DMS153 treated with DMSO at 0.1 percent for 48 hours (cell line): ENCODE measurements around the gene UBE2J1.
"Not testable (repeated sequence)": the region's sequence is repeated elsewhere in the genome, so short reads cannot be mapped to it uniquely, and the experiment has no call there.

Source experiments
- DNase-seq: peaks from one replicate; lab custom pipeline; 2025; ENCODE audit not compliant: unreplicated experiment; lab: John Stamatoyannopoulos, UW

UBE2J1 gene

DNA sequence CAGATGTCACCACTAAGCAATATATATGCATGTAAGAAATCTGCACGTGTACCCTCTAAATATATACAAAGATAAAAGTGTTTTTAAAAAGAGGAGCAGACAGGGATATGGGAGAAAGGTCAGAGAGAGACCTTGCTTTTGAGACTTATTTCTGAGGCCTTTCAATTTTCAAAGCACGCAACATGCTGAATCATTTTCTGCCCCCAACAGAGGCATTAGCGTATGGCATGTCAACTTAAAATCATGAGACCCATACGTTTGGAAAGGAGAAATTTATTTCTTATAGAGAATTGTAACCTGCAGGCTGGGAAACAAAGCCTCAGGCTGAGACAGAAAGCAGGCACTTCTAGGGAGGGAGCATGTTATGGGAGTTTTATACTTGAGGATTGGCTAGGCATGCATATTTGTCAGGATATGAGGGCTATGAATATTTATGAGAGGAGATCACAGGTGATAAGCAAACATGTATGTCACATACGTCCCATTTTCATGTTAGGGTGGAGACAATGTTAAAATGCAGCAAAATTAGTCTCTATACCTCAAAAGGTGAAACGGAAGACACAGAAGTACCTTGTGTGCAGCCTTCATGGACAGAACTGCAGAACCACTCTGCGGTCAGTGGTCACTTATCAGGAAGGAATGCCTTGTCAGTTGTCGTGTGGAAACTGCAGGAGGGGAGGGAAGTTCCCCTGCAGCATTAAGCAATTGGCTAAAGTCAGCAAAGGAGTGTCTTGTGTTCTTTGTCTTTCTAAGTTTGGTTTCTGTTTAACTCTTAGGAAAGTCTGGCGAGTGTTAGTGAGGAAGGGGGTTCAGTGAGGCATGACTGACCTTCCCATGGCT, 31.2 kb downstream of the UBE2J1 start:
- DNase-seq = no peak

DNA sequence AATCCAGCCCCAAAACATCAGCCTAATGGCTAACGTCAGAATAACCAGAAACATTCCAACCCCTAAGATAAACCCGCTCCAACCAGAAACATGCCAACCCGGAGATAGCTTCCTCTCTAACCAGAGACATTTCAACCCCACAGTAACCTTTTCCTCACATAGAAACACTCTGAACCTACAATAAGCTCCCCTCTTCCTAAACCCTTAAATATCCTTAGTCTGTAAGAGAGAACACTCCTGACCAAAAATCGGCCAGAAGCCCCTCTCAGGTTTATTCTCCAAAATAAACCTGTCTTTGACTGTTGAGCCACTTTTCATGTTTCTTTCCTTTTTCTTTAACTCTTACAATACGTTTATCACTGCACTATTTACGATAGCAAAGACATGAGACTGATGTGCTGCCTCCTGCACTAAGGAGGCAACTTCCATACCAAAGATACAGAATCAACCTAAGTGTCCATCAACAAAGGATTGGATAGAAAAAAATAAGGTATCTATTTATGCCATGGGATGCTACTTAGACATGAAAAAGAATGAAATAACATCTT, 32.4 kb downstream of the UBE2J1 start:
- no peak for DNase-seq

DNA sequence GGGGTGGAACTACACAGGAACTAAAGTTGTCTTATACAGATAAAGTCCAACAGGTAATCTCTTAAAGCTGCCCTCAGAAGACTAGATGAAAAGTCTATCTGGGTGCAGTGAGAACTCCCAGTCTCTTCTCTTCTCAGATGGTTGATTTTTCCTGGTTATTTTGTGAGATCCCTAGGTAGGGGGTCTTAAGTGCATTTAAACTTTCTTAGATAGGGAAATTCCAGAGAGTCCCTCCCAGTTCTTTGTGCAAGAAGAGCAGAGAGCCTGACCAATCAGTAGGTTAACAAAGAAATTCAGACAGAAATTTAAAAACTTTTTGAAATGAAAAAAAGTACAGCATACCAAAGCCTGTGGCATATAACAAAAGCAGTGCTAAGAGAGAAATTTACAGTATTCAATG, 35.5 kb downstream of the UBE2J1 start:
- DNase-seq = no peak

DNA sequence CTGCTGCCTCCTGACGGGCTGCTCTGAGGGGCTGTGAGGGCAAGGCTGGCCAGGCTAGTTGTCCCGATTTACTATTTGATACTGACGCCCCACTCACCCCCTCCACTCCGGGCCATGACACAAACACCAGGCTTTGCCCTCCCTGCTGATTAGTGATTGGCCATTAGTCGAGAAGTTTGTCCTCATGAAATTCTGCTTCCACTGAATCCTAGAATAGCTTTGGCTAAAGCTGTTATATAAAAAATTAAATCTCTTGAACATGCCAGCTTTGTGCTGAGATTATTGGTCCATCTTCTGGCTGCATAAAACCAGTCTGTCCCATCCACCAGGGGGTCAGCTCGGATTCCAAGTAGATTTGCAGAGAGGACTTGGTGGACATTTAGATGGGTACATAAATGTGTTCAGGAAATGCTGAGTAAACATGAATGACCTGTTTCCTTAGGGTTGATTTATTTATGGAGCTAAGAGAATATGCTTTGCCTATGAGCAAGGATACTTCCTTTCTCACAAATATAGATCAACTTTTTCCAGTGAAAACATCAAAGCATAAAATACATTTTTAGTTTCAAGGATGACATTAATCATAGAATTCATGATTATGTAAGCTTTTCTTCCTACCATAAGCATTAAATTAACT, 37.2 kb downstream of the UBE2J1 start, which contains the start of gene GABRR2:
TSS of gene GABRR2 (minus strand) at position 51 of the 637 bp plus-strand sequence. CDS start 134 bp downstream, outside the sequence.
- DNase-seq = no peak

DNA sequence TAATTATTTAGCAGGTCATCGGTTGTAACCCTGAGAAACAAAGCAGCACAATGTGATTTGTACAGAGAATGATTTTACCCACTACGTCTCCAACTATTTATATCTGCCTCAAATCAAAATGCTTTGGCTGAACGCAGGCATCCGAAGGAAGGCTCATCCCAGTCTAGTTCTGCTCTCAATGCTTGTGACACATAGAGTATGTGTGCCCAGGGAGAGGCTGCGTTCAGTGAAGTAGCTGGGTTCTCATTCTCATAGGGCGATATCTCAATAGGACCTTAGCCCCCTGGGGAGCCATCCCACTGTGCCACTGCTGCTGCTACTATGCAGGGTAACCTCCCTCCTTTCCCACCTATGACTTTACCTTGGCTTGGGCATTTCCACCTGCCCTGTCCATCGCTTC, 37.8 kb downstream of the UBE2J1 start:
- no peak for DNase-seq

DNA sequence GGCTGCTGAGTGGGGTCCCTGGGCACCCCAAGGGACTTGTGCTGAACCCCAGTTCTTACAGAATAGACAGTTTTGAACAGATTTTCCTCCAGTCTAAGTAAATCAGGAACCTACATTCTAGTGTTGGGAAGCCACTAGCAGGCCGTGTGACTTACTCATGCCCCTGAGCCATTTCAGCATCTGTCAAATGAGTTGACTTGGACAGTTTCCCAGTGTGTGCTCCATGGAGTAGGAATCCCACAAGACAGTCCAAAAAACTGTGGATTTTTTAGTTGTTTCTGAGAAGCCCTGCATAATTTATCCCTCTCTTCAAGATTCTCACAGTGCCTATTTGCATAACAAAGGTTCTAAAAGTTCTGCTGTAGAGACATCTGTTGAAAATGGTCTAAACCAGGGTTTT, 39.5 kb downstream of the UBE2J1 start:
- DNase-seq = no peak

DNA sequence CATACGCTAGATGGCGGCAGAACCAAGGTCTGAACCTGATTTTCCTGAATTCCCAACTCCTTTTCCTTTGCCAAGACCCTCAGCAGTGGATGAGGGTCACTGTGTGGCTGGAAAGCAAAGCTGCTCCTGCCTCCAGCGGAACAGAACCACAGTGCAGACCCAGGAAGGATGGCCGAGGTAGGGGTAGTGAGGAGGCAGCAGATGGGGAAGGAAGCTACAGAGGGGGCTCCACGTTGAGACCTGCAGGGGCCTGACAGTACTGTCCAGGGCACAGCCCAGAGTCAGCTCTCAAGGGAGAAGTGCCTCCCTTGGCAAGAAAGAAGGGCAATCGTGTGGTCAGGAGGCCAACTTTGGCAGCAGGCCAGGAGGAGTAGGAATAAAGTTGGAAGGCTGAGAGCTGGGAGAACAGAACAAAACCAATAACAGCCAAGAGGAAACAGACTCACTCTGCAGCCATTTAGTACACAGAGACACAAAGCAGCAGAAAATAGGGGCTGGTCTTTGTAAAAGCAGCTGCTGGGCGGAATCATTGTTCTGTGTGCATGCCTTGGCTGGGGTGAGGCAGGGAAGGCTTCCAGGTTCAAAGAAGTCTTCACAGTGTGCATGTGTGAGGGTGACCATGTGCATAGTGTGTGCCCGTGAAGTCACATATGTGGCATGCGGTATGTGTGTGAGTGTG, 40.5 kb downstream of the UBE2J1 start:
- DNase-seq = peak; percentile 84

DNA sequence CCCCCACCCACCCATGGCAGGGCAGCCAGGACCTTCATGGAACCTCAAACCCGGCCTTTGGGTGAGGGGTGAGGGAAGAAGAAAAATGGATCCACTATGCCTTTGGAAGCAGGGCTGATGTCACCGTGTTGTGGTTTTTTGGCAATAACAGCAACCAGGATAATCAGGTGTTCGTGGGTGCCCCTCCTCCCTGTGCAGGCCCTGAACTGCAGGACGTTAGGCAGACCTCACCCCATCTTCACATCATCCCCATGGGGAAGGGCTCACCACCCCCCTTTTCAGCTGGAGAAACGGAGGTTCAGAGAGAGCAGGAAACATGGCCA, 41.0 kb downstream of the UBE2J1 start:
- DNase-seq = no peak

DNA sequence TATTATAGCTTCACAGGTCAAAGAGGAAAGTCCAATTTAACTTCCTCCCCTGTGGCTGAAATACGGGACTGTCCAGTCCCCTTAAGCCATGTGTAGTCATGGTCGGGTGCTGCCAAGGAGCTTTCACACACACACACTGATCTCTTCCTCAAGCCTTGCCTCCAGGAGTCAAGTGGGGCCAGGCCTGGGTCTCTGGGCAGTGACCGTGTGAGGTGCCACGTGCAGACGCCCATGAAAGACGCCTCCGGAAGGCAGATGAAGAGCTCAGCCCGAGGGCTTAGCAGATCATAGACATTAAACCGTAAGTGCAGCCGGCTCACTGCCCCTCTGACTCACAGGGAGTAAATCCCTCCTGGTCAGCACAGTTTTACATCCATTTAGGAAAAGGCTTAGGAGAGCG, 41.6 kb downstream of the UBE2J1 start:
- DNase-seq = no peak

DNA sequence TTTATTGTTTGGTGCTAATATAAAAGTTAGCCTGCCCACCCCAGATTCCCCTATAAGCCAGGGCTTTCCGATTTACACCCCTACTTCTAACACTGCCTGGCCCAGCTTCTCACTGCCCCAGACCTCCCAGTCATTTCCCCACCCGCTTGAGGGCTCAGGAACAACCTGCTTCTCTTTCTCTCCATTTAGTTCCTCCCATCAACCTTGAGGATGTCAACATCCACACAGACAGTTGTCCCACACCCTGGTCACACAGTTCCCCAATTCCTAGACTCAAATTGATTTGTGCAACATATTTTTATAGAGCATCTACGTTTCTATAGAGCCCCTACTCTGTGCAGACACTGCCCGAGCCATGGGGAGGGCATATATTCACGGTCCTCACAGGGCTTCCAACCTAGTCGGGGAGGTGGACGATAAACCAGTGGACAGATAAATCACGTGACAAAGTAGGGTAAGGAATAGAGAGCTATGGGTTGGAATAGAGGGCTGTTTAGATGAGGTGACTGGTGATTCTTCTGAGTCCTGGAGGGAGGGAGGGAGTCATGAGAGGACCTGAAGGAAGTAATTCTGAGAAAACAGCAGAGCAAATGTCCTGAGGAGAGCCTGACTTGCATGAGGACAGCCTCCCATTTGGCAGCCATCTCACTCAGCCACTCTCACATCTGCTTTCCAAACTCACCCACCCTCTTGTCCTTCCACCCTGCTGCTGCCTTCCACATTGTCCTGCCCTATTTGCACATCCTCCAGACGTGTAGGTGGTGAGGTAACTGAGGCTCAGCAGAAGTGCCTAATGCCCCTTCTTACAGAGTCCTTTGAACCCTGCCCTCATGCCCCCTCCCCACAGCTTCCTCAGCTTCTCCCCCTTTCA, 43.8 kb downstream of the UBE2J1 start:
- no peak for DNase-seq

DNA sequence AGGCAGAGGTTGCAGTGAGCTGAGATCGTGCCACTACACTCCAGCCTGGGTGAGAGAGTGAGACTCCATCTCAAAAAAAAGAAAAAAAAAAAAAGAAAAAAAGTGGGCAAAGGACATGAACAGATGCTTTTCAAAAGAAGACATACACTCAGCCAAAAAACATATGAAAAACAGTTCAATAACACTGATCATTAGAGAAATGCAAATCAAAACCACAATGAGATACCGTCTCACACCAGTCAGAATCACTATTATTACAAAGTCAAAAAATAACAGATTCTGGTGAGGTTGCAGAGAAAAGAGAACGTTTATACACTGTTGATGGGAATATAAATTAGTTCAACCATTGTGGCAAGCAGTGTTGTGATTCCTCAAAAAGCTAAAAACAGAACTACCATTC, 48.0 kb downstream of the UBE2J1 start:
- not testable (repeated sequence) for DNase-seq

DNA sequence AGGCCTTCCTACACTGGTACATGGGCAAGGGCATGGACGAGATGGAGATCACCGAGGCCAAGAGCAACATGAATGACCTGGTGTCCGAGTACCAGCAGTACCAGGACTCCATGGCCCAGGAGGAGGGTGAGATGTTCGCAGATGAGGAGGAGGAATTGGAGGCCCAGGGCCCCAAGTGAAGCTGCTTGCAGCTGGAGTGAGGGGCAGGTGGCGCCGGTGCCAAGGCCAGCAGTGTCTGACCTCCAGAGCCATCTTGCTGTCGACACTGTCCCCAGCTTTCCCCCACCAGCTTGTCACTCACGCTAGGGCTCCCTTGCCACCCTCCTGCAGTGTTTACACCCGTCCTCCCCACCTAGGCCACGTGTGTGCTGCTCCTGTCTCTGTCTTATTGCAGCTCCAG, 49.6 kb downstream of the UBE2J1 start:
- DNase-seq = no peak

DNA sequence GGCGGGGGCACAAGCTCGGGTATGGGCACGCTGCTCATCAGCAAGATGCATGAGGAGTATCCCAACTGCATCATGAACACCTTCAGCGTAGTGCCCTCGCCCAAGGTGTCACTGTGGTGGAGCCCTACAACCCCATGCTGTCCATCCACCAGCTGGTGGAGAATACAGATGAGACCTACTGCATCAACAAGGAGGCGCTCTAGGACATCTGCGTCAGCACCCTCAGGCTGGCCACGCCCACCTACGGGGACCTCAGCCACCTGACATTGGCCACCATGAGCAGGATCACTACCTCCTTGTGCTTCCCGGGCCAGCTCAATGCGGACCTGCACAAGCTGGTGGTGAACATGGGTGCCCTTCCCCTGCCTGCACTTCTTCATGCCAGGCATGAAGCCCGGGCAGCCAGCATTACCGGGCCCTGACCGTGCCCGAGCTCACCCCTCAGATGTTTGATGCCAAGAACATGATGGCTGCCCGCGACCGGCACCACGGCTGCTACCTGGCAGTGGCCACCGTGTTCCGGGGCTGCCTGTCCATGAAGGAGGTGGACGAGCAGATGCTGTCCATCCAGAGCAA, 50.2 kb downstream of the UBE2J1 start:
- no peak for DNase-seq

DNA sequence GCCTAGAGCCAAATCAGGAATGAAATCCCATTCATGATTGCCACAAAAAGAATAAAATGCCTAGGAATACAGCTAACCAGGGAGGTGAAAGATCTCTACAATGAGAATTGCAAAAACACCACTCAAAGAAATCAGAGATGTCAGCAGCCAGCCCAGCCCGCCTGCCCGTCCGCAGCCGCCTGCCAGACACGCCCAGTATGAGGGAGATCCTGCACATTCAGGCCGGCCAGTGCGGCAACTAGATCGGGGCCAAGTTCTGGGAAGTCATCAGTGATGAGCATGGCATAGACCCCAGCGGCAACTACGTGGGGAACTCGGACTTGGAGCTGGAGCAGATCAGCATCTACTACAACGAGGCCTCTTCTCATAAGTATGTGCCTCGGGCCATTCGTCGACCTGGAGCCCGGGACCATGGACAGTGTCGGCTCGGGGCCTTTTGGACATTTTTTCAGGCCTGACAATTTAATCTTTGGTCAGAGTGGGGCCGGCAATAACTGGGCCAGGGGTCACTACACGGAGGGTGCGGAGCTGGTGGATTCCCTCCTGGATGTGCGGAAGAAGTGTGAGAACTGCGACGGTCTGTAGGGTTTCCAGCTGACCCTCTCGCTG, 50.8 kb downstream of the UBE2J1 start:
- DNase-seq = no peak

DNA sequence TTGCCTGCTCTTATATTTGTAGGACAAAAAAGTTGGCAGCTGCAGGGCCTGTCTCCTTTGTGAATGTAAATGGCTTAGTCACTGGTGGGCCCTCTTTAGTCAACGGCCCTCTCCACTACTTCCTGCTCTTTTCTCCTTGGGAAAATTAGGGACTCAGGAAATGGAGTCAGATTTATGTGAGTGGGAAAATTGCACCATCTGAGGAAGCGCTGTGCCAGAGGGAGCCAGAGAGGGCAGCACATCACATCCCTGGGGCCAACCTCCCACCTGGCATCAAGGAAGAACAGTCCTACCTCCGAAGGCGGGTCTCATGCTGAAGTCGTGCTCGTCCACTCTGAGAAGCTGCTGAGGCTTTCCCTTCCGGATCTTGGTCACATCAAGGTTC, 53.1 kb downstream of the UBE2J1 start:
- no peak for DNase-seq

DNA sequence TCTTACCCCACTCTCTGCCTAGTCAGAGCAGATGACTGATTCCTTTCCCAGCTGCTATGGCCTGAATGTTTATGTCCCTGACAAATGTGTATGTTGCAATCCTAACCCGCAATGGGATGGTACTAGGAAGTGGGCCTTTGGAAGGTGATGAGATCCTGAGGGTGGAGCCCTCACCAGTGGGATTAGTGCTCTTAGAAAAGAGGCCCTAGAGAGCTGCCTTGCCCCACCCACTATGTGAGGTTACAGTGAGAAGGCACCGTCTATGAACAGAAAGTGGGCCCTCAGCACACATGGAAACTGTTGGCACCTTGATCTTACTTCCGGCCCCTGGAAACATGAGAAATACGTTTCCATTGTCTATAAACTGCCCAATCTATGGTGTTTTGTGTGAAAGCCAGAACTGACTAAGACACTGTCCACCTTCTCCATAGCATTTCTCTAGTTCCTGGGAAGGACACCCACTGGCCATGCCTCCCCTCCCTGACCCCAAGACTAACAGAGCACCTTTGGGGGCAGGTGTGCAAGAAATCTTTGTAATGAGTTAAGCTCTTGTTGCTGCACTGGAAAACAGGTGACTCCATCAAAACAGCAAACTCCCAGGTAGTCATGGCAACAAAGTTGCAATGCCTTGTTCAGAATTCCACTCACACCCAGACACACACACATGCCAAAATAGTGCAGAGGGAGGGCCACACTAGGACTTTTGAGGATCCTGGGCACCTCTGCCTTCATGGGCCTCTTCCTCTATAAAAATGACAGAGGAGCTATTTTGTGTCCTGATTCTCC, 53.6 kb downstream of the UBE2J1 start:
- no peak for DNase-seq

DNA sequence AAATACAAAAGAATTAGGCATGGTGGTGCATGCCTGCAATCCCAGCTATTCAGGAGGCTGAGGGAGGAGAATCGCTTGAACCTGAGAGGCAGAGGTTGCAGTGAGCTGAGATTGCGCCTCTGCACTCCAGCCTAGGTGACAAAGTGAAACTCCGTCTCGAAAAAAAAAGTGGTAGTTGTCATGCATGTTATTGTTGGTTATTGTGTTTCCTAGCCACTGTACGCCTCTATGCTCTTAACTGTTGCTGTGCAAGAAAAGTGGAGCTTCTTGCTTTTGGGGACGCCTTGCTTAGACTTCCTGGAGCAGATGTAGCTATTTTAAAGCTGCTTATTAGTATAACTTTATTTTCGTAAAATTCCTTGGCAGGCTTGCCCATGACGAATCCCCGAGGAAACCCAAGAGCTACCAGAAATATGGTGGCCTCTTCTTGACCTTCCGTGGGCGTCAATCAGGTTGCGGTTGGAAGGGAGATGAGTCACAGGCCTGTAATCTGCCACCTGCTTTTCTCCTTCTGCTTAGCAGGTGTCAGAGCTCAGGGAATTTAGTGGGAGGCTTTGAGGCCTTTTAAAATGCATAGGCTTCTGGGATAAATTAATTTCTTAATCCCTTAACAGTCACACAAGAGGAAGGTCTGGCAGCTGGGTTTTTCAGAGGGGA, 54.7 kb downstream of the UBE2J1 start:
- DNase-seq = no peak

DNA sequence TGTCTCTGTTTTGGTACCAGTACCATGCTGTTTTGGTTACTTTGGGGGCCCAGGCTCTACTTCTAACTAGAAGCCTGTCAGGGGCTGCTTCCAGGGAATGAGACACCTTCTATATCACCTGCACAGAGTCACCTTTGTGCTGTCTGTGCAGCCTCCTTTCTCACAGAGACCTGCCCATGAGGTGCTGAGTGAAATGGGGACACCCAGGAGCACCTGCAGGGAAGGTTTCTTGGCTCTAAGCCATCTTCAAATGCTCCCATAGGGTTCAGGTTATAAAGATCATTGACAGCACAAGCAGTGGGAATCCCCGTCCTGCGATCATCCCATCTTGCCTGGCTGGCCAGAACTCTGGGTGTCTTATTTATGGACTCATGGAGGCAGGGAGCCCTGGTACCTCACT, 56.5 kb downstream of the UBE2J1 start:
- no peak for DNase-seq

DNA sequence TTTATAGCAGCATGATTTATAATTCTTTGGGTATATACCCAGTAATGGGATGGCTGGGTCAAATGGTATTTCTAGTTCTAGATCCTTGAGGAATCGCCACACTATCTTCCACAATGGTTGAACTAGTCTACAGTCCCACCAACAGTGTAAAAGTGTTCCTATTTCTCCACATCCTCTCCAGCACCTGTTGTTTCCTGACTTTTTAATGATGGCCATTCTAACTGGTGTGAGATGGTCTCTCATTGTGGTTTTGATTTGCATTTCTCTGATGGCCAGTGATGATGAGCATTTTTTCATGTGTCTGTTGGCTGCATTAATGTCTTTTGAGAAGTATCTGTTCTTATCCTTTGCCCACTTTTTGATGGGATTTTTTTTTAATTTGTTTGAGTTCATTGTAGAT, 57.4 kb downstream of the UBE2J1 start:
- not testable (repeated sequence) for DNase-seq
